IgD-negative memory B cell (primary cell): Measurements from ENCODE around the gene NIN. TPM values are rescaled to one million over a fixed set of nuclear protein-coding genes. Genes with fewer than 3 reads are reported as not detected.
A peak's percentile ranks its signal among the peaks of the same experiment; 100 is the strongest.
"Not testable (repeated sequence)": the region's sequence is repeated elsewhere in the genome, so short reads cannot be mapped to it uniquely, and the experiment has no call there.

Experiments
- H3K27ac Mint-ChIP-seq, 3 donors: one replicate each; pipeline ENCODE4 v1.8.0; 2020 to 2022; ENCODE audit warnings: mild to moderate bottlenecking in 3 of 3, mixed read lengths in 3 of 3, moderate library complexity in 1 of 3
- H3K27me3 Mint-ChIP-seq: one replicate; pipeline ENCODE4 v1.8.0; 2021; ENCODE audit warnings: mixed read lengths
- H3K36me3 Mint-ChIP-seq: one replicate; pipeline ENCODE4 v1.8.0; 2020; ENCODE audit warnings: mild to moderate bottlenecking, mixed read lengths
- H3K4me1 Mint-ChIP-seq, 3 donors: one replicate each; pipeline ENCODE4 v1.8.0; 2020 to 2022; ENCODE audit warnings: mixed read lengths in 3 of 3, mild to moderate bottlenecking in 1 of 3
- H3K4me3 Mint-ChIP-seq, 4 donors: one replicate each; pipeline ENCODE4 v1.8.0; 2020 to 2022; ENCODE audit warnings: mild to moderate bottlenecking in 4 of 4, mixed read lengths in 4 of 4, moderate library complexity in 3 of 4
- H3K9me3 Mint-ChIP-seq, 3 donors: one replicate each; pipeline ENCODE4 v1.8.0; 2020 to 2021; ENCODE audit warnings: mixed read lengths in 3 of 3, mild to moderate bottlenecking in 1 of 3
- polyA plus RNA-seq: library from polyadenylated mRNA; unstranded; fragments of 300-500 nt; fragmentation: Illumina TruSeq; gene quantifications from one replicate; pipeline ENCODE4 v1.2.3, GENCODE V29; 2021

NIN gene
- polyA plus RNA-seq, 1 donor from 2014 or later, result 76.5 TPM

DNA sequence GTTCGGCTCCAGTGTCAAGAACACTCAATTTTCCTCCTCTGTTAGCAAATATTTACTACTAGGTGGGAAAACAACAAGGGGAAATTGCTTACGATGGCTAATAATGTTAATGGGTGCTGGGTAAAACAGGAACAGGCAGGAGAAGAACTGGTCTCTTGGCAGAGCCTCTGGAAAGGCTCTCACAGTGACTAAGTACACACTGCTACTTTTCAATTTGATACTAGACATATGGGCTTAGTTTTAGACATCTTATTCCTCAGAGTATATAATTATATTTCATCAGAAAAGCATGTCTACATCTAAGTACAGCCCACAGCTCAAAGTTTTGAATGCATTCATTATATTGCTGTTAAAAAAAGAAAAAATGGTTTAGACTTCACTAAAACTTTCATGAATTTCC is 97.5 kb downstream of the NIN start:
- H3K27me3 Mint-ChIP-seq, result no peaks in the 10 kb centered on the region
- H3K4me1 Mint-ChIP-seq, result no peaks in the 10 kb centered on the region
- H3K9me3 Mint-ChIP-seq, result peaks cover 0 to 4% (median 2%) of the 10 kb centered on the region in 3 donors
- no peak overlapping the region for H3K27ac Mint-ChIP-seq
- H3K36me3 Mint-ChIP-seq, result peaks cover 24% of the 10 kb centered on the region
- H3K4me3 Mint-ChIP-seq, result no peak overlapping the region

DNA sequence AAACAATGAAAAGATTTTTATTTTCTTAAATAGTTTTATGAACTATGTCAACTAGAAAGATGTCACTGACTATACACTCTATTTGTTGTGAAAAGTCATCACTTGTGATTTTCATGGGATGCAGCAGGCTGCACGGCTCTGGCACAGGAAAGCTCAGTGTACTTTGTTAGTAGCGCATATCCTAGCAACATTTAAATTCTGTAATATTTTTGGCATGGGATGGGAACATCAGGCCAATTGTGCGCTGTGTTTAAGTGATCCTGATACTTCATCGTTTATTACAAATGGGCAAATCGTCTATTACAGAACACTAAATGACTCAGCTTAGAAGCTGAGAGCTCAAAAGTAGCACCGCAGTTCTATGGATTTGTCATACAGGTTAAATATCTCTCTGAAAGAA is 102.1 kb downstream of the NIN start:
- Mint-ChIP-seq H3K4me1 (peaks cover 0 to 3% (median 0%) of the 10 kb centered on the region in 3 donors), H3K27ac (no peak overlapping the region)

DNA sequence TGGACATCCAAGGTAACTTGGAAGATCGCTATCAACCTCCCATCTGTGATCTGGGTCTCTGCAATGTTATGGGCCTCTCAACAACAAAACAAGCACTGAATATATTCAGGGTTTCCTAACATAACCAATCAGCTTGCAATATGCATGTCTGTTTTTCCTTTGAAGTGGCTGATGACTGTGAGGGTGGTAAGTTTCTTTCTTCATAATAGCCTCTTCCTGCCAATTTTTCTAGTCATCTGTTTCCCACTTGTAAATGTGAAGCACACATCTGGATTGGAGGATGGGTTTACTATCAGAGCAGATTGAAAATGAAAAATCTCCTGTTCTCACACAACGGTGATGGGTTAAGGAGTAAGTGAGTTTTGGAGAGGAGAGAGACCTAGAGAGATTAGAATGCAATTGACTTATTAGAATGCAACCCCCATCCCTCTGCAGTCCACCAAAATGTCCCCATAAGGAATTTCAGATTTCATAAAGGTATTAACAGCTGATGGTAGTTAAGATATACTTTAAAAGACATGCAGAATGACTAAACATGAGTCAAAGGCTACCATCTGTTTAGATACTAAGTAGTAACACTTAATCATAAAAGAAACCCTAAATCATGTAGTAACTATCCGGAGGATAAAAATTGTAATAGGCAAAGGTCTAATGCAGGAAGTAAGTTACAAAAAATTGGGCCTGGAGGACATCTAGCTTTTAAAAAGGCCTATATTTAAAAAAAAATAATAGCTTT is 104.4 kb downstream of the NIN start:
- peaks cover 19% of the 10 kb centered on the region for H3K36me3 Mint-ChIP-seq
- peaks cover 0 to 3% (median 0%) of the 10 kb centered on the region in 3 donors for H3K4me1 Mint-ChIP-seq
- no peaks in the 10 kb centered on the region for H3K27me3 Mint-ChIP-seq
- no peak overlapping the region for H3K4me3 Mint-ChIP-seq
- H3K27ac Mint-ChIP-seq, result peak overlapping the region in 2 of 3 donors; percentile 33 to 51
- H3K9me3 Mint-ChIP-seq, result peaks cover 0 to 4% (median 2%) of the 10 kb centered on the region in 3 donors

More for the DNA sequence above, 102.1 kb downstream of the NIN start:
- Mint-ChIP-seq H3K9me3 (peaks cover 0 to 4% (median 2%) of the 10 kb centered on the region in 3 donors), H3K27me3 (no peaks in the 10 kb centered on the region), H3K36me3 (peaks cover 25% of the 10 kb centered on the region), H3K4me3 (no peak overlapping the region)

DNA sequence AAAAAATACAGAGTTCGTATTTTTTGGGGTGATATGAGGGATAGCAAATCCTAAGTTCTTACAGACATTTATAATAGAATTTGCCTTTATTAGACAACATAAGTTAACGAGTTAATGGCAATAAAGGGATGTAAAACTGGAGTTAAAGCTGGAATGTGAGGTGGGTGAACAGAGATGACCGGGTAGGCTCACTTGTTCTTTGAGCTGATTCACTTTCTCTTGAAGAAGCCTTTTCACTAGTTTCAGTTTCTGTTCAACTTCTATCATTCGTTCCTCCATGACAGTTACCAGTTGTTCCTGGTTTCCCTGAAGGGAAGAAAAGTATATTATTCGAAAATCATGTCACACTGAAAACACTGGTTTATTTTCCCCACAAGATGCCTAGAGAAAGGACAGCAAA is 105.2 kb downstream of the NIN start:
- no peaks in the 10 kb centered on the region for H3K27me3 Mint-ChIP-seq
- peaks cover 18% of the 10 kb centered on the region for H3K36me3 Mint-ChIP-seq
- no peak overlapping the region for H3K4me3 Mint-ChIP-seq

DNA sequence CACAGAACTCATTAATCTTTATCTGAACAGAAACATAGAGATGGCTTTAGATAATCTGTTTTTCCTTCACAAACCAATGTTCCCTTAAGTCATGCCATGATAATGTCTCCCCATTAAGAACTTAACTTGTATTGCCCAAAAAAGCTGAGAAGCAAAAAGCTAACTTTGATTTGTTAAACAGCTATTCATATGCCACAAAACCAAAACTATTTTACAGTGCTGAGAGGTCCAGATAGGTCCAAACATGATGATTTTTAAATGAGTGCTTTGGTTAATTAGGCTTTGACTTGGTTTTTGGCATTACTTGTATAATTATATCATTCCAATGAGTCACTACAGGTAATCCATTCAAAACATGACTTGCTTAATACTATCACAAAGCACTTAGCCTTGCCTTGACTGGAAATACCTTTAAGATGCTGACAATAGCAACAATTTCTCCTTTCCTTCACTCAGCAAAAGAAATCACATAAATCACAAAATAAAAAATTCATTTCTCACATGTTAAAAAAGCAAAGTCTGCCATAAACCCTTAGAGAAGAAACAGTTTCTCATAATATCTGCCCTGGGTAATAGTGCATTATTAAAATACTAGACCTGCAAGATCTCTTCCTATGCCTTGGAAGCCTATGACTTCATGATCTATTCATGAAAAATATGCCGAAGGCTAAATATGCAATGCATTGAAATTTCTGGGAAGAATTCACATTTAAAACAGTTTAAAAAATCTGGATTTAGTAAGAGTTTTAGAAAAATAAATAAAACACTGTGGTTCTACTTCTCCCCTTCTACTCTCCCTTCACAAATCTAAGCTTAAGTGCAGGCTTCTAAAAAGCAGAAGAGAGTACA is 110.8 kb downstream of the NIN start:
- Mint-ChIP-seq H3K27ac (peak overlapping the region in 1 of 3 donors; percentile 46), H3K27me3 (no peaks in the 10 kb centered on the region), H3K4me3 (no peak overlapping the region), H3K9me3 (no peaks in the 10 kb centered on the region), H3K36me3 (no peaks in the 10 kb centered on the region), H3K4me1 (peaks cover 2 to 3% (median 2%) of the 10 kb centered on the region in 3 donors)

More for the DNA sequence above, 105.2 kb downstream of the NIN start:
- Mint-ChIP-seq H3K27ac (peak overlapping the region in 1 of 3 donors; percentile 33), H3K9me3 (peaks cover 0 to 4% (median 2%) of the 10 kb centered on the region in 3 donors), H3K4me1 (peaks cover 0 to 3% (median 0%) of the 10 kb centered on the region in 3 donors)

DNA sequence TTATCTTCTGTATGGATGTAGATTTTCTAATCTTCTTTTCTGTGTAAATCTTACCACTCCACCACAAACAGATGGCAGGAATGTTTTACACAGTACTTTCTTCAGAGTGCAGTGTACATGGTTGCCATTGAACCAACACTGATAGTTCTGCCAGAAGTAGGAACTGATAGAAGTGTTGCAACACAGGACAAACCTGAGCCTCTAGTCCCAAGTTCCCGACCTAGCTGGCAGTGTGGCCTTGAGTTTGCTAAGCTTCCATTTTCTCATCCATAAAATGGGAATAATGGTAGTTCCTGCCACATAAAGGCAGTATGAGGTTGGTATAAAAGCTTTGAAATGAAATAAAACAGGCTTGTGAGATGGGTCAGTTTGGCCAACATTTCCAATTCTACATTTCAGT is 112.0 kb downstream of the NIN start:
- no peaks in the 10 kb centered on the region for H3K9me3 Mint-ChIP-seq
- no peaks in the 10 kb centered on the region for H3K27me3 Mint-ChIP-seq
- no peaks in the 10 kb centered on the region for H3K36me3 Mint-ChIP-seq
- peaks cover 2 to 5% (median 3%) of the 10 kb centered on the region in 3 donors for H3K4me1 Mint-ChIP-seq
- no peak overlapping the region for H3K4me3 Mint-ChIP-seq
- H3K27ac Mint-ChIP-seq, result peak overlapping the region in 1 of 3 donors; percentile 46

DNA sequence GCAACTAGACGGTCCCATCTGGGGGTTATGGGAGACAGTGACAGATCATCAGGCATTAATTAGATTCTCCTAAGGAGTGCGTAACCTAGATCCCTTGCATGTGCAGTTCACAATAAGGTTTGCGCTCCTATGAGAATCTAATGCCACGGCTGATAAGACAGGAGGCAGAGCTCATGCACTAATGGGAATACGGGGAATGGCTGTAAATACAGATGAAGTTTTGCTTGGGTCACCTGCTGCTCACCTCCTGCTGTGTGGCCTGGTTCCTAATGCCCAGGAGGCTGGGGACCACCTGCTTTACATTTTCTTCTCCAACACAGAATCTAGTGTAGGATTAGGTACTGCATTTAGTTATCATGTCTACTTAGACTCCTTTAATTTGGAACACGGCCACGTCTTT is 113.2 kb downstream of the NIN start:
- Mint-ChIP-seq H3K27me3 (no peaks in the 10 kb centered on the region), H3K4me3 (no peak overlapping the region), H3K9me3 (no peaks in the 10 kb centered on the region), H3K36me3 (no peaks in the 10 kb centered on the region), H3K4me1 (peaks cover 2 to 5% (median 3%) of the 10 kb centered on the region in 3 donors), H3K27ac (peak overlapping the region in 1 of 3 donors; percentile 71)

DNA sequence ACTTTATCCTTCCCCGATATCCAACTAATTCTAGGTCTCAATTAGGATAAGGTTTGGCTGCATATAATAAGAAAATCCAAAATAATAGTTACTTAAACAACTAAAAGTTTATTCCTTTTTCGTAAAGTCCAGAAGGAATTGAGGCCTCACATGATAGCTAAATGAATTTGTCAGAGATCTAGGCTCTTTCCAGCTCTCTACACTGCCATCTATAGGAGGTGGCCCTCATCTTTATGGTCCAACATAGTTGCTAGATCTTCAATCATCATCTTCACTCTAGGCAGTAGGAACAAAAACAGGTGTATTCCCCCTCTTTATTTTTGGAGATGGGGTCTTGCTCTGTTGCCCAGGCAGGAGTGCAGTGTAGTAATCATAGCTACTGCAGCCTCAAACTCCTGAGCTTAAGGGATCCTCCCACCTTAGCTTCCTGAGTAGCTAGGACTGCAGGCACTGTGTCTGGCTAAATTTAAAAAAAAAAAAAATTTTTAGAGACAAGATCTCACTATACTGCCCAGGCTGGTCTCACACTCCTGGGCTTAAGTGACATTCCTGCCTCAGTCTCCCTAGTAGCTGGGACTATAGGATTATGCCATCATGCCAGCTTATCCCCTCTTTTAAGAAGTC is 116.4 kb downstream of the NIN start:
- Mint-ChIP-seq H3K4me3 (no peak overlapping the region), H3K36me3 (no peaks in the 10 kb centered on the region), H3K9me3 (no peaks in the 10 kb centered on the region), H3K27ac (no peak overlapping the region), H3K27me3 (no peaks in the 10 kb centered on the region), H3K4me1 (peaks cover 0 to 5% (median 2%) of the 10 kb centered on the region in 3 donors)

DNA sequence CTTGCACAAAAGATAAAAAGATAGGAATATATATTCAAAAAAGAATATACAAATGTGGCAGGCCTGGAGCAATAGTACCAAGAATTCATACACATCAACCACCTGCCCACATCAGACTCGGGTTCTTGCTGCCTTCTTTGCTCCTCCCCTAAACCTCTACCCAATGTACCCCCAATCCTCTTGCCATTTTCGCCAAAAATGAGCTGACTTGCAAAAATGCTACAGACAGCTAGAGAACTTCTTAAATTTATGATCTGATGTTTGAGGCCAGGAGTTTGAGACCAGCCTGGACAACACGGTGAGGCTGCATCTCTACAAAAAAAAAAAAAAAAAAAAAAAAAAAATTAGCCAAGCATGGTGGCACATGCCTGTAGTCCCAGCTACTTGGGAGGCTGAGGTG is 119.9 kb downstream of the NIN start:
- no peak overlapping the region for H3K27ac Mint-ChIP-seq

DNA sequence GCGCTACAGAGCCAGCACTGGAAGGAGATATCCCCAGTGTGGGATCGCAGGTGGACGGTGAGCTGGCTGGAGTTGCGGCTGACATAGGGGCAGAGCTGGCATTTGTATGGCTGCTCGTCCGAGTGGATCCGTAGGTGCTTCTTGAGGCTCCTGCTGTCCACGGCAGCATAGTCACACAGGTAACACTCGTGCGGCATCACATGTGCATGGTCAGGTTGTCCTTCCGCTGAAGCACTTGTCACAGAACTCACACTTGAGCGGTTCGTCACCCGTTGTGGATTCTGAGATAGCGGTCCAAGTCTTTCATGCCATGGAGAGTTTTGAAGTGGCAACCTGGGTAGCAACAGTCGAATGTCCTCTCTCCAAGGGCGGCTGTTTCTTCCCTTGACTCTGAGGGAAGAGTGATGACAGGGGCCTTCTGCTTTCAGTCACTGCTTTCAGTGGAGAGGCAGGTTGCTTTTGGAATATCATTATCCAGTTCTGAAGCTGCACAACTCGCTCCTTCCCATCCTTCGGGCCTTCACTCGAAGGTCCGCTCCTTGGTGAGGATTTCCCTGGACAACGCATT is 125.9 kb downstream of the NIN start:
- peaks cover 0 to 5% (median 0%) of the 10 kb centered on the region in 3 donors for H3K9me3 Mint-ChIP-seq
- no peaks in the 10 kb centered on the region for H3K36me3 Mint-ChIP-seq
- no peaks in the 10 kb centered on the region for H3K27me3 Mint-ChIP-seq
- H3K4me3 Mint-ChIP-seq, result no peak overlapping the region
- no peak overlapping the region for H3K27ac Mint-ChIP-seq
- peaks cover 0 to 2% (median 0%) of the 10 kb centered on the region in 3 donors for H3K4me1 Mint-ChIP-seq

More for the DNA sequence above, 119.9 kb downstream of the NIN start:
- no peaks in the 10 kb centered on the region for H3K27me3 Mint-ChIP-seq
- H3K4me3 Mint-ChIP-seq, result no peak overlapping the region
- H3K4me1 Mint-ChIP-seq, result peaks cover 0 to 5% (median 0%) of the 10 kb centered on the region in 3 donors
- no peaks in the 10 kb centered on the region for H3K36me3 Mint-ChIP-seq
- peaks cover 0 to 1% (median 0%) of the 10 kb centered on the region in 3 donors for H3K9me3 Mint-ChIP-seq

DNA sequence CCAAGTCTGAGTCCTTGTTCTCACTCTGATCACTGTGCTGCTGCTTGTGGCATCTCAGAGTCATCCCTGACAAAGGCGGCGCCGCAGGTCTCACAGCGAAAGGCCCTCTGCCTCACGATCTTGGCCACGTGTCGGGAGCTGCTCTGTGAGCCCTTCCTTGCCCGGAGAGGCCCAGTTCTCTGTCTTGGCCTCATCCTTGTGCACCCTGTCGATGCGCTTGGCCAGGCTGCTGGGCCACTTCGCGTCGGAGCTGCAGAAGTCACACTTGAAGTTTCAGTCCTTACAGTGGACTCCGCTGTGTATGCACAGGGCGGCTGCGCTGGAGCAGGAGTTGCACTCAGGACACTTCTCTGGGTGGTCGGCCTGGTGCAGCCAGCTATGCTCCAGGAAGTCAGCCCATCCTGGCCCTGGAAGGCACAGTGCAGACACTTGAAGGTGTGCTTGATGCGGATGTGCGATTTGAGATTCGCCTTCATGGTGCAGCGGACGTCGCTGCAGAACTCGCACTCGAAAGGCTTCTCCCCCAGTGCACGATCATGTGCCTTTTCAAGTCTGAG is 126.4 kb downstream of the NIN start:
- peaks cover 0 to 2% (median 0%) of the 10 kb centered on the region in 3 donors for H3K4me1 Mint-ChIP-seq

DNA sequence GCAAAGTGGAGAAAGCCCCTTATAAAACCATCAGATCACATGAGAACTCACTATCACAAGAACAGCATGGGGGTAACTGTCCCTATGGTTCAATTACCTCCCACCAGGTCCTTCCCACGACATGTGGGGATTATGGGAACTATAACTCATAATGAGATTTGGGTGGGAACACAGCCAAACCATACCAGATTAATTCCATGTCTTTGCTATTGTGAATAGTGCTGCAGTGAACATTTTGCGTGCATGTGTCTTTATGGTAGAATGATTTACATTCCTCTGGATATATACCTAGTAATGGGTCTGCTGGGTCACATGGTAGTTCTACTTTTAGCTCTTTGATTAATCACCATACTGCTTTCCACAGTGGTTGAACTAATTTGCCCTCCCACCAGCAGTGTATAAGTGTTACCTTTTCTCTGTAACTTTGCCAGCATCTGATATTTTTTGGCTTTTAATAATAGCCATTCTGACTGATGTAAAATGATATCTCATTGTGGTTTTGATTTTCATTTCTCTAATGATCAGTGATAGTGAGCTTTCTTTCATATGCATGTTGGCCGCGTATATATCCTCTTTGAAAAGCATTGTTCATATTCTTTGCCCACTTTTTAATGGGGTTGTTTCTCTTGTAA is 133.2 kb downstream of the NIN start:
- peaks cover 7% of the 10 kb centered on the region for H3K36me3 Mint-ChIP-seq
- H3K27ac Mint-ChIP-seq, result no peak overlapping the region
- H3K4me3 Mint-ChIP-seq, result no peak overlapping the region
- peaks cover 0 to 6% (median 2%) of the 10 kb centered on the region in 3 donors for H3K9me3 Mint-ChIP-seq
- no peaks in the 10 kb centered on the region for H3K27me3 Mint-ChIP-seq
- peaks cover 0 to 5% (median 5%) of the 10 kb centered on the region in 3 donors for H3K4me1 Mint-ChIP-seq

More for the DNA sequence above, 126.4 kb downstream of the NIN start:
- no peak overlapping the region for H3K27ac Mint-ChIP-seq
- no peak overlapping the region for H3K4me3 Mint-ChIP-seq
- H3K9me3 Mint-ChIP-seq, result peaks cover 0 to 5% (median 0%) of the 10 kb centered on the region in 3 donors
- H3K36me3 Mint-ChIP-seq, result no peaks in the 10 kb centered on the region
- H3K27me3 Mint-ChIP-seq, result no peaks in the 10 kb centered on the region

DNA sequence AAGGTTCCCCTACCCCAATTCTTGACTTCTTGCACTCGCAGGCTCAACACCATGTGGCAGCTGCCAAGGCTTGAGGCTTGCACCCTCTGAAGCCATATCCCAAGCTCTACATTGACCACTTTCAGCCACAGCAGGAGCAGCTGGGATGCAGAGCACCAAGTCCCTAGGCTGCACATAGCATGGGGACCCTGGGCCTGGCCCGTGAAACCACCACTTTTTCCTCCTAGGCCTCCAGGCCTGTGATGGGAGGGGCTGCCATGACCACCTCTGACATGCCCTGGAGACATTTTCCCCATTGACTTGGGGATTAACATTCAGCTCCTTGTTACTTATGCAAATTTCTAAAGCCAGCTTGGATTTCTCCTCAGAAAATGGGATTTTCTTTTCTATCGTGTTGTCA is 136.7 kb downstream of the NIN start:
- not testable (repeated sequence) for H3K27me3 Mint-ChIP-seq, H3K4me1 Mint-ChIP-seq, H3K27ac Mint-ChIP-seq, H3K4me3 Mint-ChIP-seq, H3K36me3 Mint-ChIP-seq
- H3K9me3 Mint-ChIP-seq, result peaks cover 4 to 11% (median 5%) of the 10 kb centered on the region in 3 donors

DNA sequence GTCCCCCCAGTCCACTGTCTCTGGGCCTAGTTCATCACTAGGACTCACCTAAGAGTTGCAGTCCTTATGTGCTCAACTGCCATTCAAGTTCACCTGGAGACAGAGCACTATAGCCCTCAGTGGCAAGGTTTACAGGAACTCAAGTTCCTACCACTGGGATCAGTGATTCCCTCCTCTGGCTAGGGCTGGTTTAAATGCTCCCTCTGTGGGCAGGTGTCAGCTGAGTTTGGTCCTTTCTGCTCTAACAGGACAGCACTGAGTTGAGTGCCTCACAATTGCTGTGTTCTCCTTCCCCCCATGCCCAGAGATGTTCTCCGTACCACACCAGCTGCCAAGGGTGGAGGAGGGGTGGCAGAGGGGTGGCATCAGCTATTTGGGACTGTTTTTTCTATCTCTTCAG is 142.1 kb downstream of the NIN start:
- Mint-ChIP-seq H3K27ac (no peak overlapping the region), H3K4me1 (no peaks in the 10 kb centered on the region), H3K27me3 (no peaks in the 10 kb centered on the region), H3K4me3 (no peak overlapping the region), H3K9me3 (peaks cover 4 to 14% (median 5%) of the 10 kb centered on the region in 3 donors), H3K36me3 (peaks cover 7% of the 10 kb centered on the region)
